C1 segment of cervical spinal cord (tissue), 14 donors: Measurements from ENCODE around the gene AP4M1.

Experiments used
- DNase-seq, 14 donors: peaks; one replicate each; lab custom pipeline; 2025; lab: John Stamatoyannopoulos, UW

AP4M1 gene

DNA sequence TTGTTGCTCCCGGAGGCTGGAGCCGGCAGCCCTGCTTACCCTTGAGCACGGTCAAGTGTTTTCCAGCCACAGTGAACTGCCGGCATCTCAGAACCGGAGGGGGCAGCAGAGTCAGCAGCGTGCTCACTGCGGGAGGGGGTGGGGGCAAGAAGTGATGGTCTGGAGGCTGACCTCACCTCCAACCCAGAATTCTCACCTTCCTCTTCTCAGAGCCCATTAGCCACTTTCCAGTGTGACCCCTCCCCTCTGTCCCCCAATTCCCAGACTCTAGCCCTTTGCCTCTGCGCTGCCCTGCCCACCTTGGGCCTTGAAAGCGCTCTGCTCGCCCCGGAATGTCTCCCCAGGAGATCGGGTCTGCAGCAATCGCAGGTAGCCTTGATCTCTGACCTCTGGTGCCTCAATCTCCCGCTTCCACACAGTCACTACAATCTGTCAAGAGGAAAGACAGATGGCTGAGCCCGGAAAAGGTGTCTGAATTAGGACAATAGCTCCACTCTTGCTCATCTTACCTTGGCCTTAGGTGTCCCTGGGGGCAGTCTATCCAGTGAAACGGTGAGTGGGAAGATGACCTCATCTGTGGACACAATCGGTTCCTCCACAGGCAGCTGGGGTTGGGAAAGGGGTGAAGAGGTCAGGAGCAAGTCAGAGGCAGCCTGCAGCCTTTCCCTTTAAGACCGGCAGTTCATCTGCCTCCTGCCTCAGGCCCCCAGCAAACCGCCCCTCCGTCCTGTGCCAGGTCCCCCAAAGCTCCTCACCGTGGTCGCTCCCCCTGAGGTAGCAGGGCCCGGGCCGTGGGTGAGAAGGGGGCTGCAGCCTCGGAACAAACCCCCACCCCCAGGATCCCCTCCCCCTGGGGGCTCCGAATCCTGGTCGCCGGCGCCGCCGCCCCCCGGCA is 56.1 kb downstream of the AP4M1 start:
- peak in 2 of 14 donors; percentile 19 to 24 for DNase-seq
